Endodermal cell (in vitro differentiated cells): ENCODE data around the gene LGALS12. TPM values are rescaled to one million over a fixed set of nuclear protein-coding genes. Genes with fewer than 3 reads are reported as not detected.
A peak's percentile ranks its signal among the peaks of the same experiment; 100 is the strongest.
"Not testable (repeated sequence)": the region's sequence is repeated elsewhere in the genome, so short reads cannot be mapped to it uniquely, and the experiment has no call there.

Experiments
- DNase-seq: peaks from one replicate; pipeline ENCODE4 v3.0.0-alpha.2; 2017
- H3K27ac ChIP-seq: 2 replicates; pipeline ENCODE4 v1.5.1; 2013; ENCODE audit warnings: mild to moderate bottlenecking, low read depth, low read length, moderate library complexity
- H3K27me3 ChIP-seq: 2 replicates; pipeline ENCODE4 v1.6.1; 2013; ENCODE audit warnings: mild to moderate bottlenecking, low read length, moderate library complexity; ENCODE audit not compliant: insufficient read depth, control insufficient read depth, poor library complexity, severe bottlenecking
- H3K36me3 ChIP-seq: 2 replicates; pipeline ENCODE4 v1.7.0; 2013; ENCODE audit warnings: mild to moderate bottlenecking, low read length, moderate library complexity; ENCODE audit not compliant: control insufficient read depth, insufficient read depth
- H3K4me1 ChIP-seq: one replicate; pipeline ENCODE4 v1.7.0; 2013; ENCODE audit warnings: low read length; ENCODE audit not compliant: control insufficient read depth, insufficient read depth
- H3K4me3 ChIP-seq: 2 replicates; pipeline ENCODE4 v1.5.1; 2013; ENCODE audit warnings: mild to moderate bottlenecking, low read length, moderate library complexity
- H3K9ac ChIP-seq: 2 replicates; pipeline ENCODE4 v1.6.1; 2013; ENCODE audit warnings: mild to moderate bottlenecking, low read length, moderate library complexity; ENCODE audit not compliant: poor library complexity, severe bottlenecking; ENCODE audit errors: extremely low read depth
- H3K9me3 ChIP-seq: 2 replicates; pipeline ENCODE4 v1.6.1; 2013; ENCODE audit warnings: mild to moderate bottlenecking, low read length, moderate library complexity; ENCODE audit not compliant: control insufficient read depth
- H3K27ac Mint-ChIP-seq: 2 replicates; pipeline ENCODE4 v1.8.0; 2020; ENCODE audit warnings: mixed read lengths
- H3K27me3 Mint-ChIP-seq: 2 replicates; pipeline ENCODE4 v1.8.0; 2021; ENCODE audit warnings: mild to moderate bottlenecking, mixed read lengths; ENCODE audit not compliant: insufficient read depth
- H3K36me3 Mint-ChIP-seq: 2 replicates; pipeline ENCODE4 v1.8.0; 2020; ENCODE audit warnings: low read depth, mixed read lengths
- H3K4me1 Mint-ChIP-seq: 2 replicates; pipeline ENCODE4 v1.8.0; 2020; ENCODE audit warnings: mixed read lengths
- H3K4me3 Mint-ChIP-seq: 2 replicates; pipeline ENCODE4 v1.8.0; 2020; ENCODE audit warnings: mild to moderate bottlenecking, moderate library complexity, mixed read lengths
- H3K9me3 Mint-ChIP-seq: 2 replicates; pipeline ENCODE4 v1.8.0; 2020; ENCODE audit warnings: mild to moderate bottlenecking, mixed read lengths
- WGBS, 2 experiments: methylation state at CpG; one replicate each; pipeline versions ENCODE4 v1.1.5 to v1.1.7; 2013; ENCODE audit warnings: missing lambda C conversion rate in 2 of 2, mixed read lengths in 1 of 2; ENCODE audit not compliant: insufficient coverage in 1 of 2, insufficient read length in 1 of 2; 5-methylcytosine and 5-hydroxymethylcytosine counted together
- total RNA-seq, 2 donors: library from RNA; stranded (reverse); fragmentation: NEBNext Ultra II Directional in 1 of 2; extraction: Animal tissue kit (Norgen Biotek cat#: 25700) in 1 of 2; gene quantifications; 2 replicates in 1 of 2; 3 replicates in 1 of 2; pipeline ENCODE4 v1.2.1, GENCODE V29; 2021
- TF ChIP-seq, protein P1 (sequence below): fragments of 200-600 bp; sonication (generic); conservative IDR thresholded peaks from 2 replicates; pipeline ENCODE4 v1.5.0; 2021; ENCODE audit warnings: antibody characterized with exemption, mild to moderate bottlenecking

The LGALS12 gene
- total RNA-seq, 2 donors from 2014 or later: 6.7 to 15.9 TPM

- no peaks in the 10 kb centered on the region for H3K27me3 ChIP-seq
- peaks cover 40% of the 10 kb centered on the region for H3K4me1 Mint-ChIP-seq
- H3K27ac Mint-ChIP-seq: peak overlapping the region; percentile 89
- no peak overlapping the region for H3K27ac ChIP-seq
- peaks cover 32% of the 10 kb centered on the region for H3K9me3 Mint-ChIP-seq
- no peaks in the 10 kb centered on the region for H3K27me3 Mint-ChIP-seq
- peaks cover 21% of the 10 kb centered on the region for H3K9me3 ChIP-seq
- WGBS, 2 experiments: 72 to 100% methylated on average over 1 to 2 of the region's 2 CpGs
- H3K36me3 Mint-ChIP-seq: peaks cover 9% of the 10 kb centered on the region
- H3K4me1 ChIP-seq: peaks cover 11% of the 10 kb centered on the region
- peak; percentile 42 for DNase-seq
- H3K36me3 ChIP-seq: no peaks in the 10 kb centered on the region
- no peak overlapping the region for H3K9ac ChIP-seq
- H3K4me3 ChIP-seq: peak overlapping the region; percentile 7
- TF ChIP-seq, protein P1, sequence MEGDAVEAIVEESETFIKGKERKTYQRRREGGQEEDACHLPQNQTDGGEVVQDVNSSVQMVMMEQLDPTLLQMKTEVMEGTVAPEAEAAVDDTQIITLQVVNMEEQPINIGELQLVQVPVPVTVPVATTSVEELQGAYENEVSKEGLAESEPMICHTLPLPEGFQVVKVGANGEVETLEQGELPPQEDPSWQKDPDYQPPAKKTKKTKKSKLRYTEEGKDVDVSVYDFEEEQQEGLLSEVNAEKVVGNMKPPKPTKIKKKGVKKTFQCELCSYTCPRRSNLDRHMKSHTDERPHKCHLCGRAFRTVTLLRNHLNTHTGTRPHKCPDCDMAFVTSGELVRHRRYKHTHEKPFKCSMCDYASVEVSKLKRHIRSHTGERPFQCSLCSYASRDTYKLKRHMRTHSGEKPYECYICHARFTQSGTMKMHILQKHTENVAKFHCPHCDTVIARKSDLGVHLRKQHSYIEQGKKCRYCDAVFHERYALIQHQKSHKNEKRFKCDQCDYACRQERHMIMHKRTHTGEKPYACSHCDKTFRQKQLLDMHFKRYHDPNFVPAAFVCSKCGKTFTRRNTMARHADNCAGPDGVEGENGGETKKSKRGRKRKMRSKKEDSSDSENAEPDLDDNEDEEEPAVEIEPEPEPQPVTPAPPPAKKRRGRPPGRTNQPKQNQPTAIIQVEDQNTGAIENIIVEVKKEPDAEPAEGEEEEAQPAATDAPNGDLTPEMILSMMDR: no peak
- H3K4me3 Mint-ChIP-seq: peak overlapping the region; percentile 31
Measured at GRCh38 chr11:63527667-63528066, 21.8 kb downstream of the LGALS12 start.

DNA sequence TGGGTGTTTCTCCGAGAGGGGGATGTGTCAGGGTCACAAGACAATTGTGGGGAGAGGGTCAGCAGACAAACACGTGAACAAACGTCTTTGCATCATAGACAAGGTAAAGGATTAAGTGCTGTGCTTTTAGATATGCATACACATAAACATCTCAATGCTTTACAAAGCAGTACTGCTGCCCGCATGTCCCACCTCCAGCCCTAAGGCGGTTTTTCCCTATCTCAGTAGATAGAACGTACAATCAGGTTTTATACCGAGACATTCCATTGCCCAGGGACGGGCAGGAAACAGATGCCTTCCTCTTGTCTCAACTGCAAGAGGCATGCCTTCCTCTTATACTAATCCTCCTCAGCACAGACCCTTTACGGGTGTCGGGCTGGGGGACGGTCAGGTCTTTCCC lies 22.3 kb downstream of the LGALS12 start:
- Histone ChIP-seq H3K4me1 (peaks cover 11% of the 10 kb centered on the region), H3K4me3 (peak overlapping the region; percentile 7), H3K9me3 (peaks cover 17% of the 10 kb centered on the region)
- not testable (repeated sequence) for H3K27me3 ChIP-seq, H3K27me3 Mint-ChIP-seq, H3K36me3 ChIP-seq, H3K9ac ChIP-seq, H3K36me3 Mint-ChIP-seq, H3K27ac ChIP-seq, DNase-seq
- H3K27ac Mint-ChIP-seq: peak overlapping the region; percentile 89
- H3K4me1 Mint-ChIP-seq: peaks cover 45% of the 10 kb centered on the region
- H3K4me3 Mint-ChIP-seq: peak overlapping the region; percentile 31
- peaks cover 29% of the 10 kb centered on the region for H3K9me3 Mint-ChIP-seq
- 11% methylated on average over 4 of the region's 11 CpGs; no CpG with 5 or more reads in 1 of the 2 experiments for WGBS, 2 experiments

- Histone ChIP-seq H3K9ac (peak overlapping the region; percentile 64), H3K4me1 (peaks cover 11% of the 10 kb centered on the region), H3K9me3 (peaks cover 11% of the 10 kb centered on the region), H3K4me3 (peak overlapping the region; percentile 77)
- Mint-ChIP-seq H3K9me3 (peaks cover 22% of the 10 kb centered on the region), H3K4me1 (peaks cover 49% of the 10 kb centered on the region), H3K27ac (peak overlapping the region; percentile 81)
- H3K36me3 Mint-ChIP-seq, H3K27me3 Mint-ChIP-seq, H3K36me3 ChIP-seq, H3K27me3 ChIP-seq, H3K27ac ChIP-seq, H3K4me3 Mint-ChIP-seq: not testable (repeated sequence)
- WGBS, 2 experiments: 19 to 50% methylated on average over 1 of the region's 3 CpGs
- peak; percentile 52 for DNase-seq
Measured at GRCh38 chr11:63528729-63529278, 22.9 kb downstream of the LGALS12 start.

GRCh38 chr11:63529373-63529772 lies 23.5 kb downstream of the LGALS12 start:
- WGBS, 2 experiments: 32 to 46% methylated on average over 3 to 6 of the region's 6 CpGs
- Mint-ChIP-seq H3K4me3 (peak overlapping the region; percentile 0), H3K4me1 (peaks cover 49% of the 10 kb centered on the region), H3K27ac (peak overlapping the region; percentile 81), H3K9me3 (peaks cover 17% of the 10 kb centered on the region)
- Histone ChIP-seq H3K9ac (peak overlapping the region; percentile 64), H3K4me1 (peaks cover 11% of the 10 kb centered on the region), H3K4me3 (peak overlapping the region; percentile 77)
- H3K36me3 Mint-ChIP-seq, H3K27ac ChIP-seq, H3K27me3 Mint-ChIP-seq, H3K27me3 ChIP-seq, H3K36me3 ChIP-seq, H3K9me3 ChIP-seq: not testable (repeated sequence)
- DNase-seq: peak; percentile 74
